HG03139 (cell line): Measurements from ENCODE around the gene OS9.
A peak's percentile ranks its signal among the peaks of the same experiment; 100 is the strongest.

ENCODE experiments used
- ATAC-seq: cut with Tn5 transposase; IDR thresholded peaks from one replicate; pipeline ENCODE4 v1.9.1; 2021; ENCODE audit not compliant: unreplicated experiment

Gene OS9

DNA sequence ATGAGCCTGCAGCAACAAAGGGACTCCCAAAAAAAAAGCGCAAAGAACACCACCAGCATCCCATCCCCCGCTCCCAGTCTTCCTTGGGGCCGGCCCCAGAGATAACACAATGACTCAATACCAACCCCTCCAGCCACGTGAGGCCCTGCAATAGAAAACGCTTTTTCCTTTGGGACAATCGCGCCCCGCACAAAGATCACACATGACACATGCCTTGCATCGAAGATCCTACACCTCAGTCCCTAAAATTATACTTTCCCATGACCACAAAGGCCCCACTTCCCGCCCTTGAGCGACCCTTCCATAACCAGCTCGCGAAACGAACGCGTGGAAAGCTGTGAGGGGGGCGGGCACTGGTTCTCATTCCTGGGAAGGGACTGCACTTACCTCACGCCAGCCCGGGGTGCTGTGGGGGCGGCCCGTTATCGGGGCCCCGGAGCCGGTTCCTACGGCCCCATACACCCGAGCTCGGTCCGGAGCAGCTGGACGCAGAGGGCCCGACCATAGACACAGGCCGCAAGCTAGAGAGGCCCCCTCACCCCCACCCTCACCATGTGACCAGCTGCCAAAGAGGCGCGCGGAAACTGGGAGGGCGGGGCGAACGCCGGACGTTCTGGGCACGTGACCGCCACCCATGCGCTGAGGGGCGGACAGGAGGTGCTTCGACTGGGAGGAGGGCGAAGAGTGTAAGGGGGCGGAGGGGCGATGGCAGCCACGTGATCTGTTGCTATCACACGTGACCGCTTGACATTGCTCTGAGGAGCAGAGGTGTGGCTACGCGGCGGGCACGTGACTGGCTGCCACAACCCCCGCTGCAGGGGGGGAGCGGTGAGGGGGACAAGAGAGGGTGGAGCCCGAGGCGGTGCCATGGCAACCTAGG lies 58.1 kb downstream of the OS9 start, which contains the start of gene CDK4:
TSS of gene CDK4 (minus strand) at position 523 of the 880 bp plus-strand sequence. CDS start 593 bp downstream, outside the sequence.
- ATAC-seq = peak; percentile 68

DNA sequence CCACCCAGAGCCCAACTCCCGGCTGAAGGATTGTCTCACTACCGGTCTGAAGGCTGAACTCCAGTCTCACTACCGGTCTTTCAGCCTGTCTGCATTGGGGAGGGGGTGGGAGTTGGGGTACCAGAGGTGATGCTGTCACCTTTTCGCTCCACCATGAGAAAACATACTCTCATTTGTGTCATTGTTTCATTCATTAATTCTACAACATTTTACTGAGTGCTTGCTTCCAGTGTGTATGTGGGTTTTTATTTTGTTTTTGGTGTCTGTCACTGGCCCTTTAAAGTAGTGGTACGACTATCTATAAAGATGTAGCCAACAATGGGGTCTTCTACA lies 58.7 kb downstream of the OS9 start:
- no peak for ATAC-seq

DNA sequence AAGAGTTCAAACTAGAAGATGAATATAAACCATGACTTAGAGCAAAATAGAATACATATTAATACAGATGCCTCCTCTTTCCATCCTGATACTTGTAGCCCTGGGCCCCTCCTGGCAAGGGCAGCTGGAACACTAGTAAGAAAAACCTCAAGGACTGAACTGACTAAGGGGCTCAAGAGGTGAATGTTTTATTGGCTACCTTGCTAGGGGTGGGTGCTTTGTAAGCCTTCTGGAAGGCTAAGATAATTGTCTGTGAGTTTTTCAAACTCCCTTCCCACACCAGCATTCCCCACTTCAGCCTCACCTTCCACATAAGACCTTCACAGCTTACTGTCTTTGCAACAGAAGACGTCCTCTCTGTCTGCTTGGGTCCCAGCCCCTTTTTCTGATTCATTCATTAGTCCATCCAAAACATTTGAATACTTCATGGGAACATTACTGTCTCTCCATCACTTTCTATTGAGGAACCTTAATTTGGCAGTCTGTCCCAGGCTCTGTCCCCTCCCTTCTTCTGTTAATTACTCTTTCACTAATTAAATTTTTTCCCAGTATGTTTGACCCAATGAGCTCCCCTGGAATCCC lies 59.9 kb downstream of the OS9 start:
- no peak for ATAC-seq

DNA sequence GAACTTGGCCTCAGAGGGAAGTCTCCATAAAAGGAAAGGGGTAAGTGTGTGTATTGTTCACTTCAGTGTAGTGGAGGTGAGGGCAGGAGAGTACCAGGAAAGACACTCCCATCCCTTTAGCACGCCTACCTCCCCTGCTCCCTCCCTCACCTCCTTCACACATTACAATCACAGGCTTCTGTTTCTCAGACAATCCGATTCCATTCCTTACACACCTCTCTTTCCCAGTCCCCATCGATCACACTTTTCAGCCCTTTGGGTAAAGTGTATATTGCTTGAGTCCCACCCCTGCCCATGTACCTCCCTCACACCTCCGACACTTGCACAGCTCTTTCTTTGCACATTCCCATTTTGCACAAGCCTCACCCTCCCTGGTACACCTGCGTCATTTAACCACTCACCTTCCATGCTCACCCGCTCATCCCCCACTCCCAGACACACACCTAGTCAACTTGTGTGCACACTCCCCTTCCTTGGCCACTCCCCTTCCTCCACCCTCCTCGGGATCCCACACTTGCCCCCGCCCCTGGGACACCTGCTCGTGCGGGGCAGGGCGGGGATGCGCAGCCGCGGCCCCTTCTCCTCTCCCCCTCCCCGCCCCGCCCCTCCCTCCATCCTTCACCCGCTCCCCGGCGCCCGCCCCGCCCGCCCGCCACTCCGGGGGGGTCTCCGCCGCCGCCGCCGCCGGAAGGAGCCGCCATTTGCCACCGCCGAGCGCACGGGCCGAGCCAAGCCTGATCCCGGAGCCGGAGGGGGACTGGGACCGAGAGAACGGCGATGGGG lies 60.7 kb downstream of the OS9 start, which contains the start of gene MARCHF9:
TSS of gene MARCHF9 (plus strand) at position 693 of the 783 bp plus-strand sequence. CDS start 426 bp downstream, outside the sequence.
- peak; percentile 29 for ATAC-seq

DNA sequence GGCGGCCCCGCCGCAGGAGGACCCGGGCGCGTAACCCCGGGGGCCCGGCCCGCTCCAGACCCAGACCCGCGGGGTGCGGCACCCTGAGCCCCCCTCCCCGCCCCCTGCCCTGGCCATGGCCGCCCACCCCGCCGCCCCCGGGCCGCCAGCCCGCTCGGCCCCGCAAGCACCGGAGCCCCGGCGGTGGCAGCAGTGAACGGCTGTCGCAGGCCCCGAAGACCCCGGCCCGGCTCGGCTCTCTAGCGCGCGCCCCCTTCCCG lies 61.2 kb downstream of the OS9 start:
- ATAC-seq = no peak

DNA sequence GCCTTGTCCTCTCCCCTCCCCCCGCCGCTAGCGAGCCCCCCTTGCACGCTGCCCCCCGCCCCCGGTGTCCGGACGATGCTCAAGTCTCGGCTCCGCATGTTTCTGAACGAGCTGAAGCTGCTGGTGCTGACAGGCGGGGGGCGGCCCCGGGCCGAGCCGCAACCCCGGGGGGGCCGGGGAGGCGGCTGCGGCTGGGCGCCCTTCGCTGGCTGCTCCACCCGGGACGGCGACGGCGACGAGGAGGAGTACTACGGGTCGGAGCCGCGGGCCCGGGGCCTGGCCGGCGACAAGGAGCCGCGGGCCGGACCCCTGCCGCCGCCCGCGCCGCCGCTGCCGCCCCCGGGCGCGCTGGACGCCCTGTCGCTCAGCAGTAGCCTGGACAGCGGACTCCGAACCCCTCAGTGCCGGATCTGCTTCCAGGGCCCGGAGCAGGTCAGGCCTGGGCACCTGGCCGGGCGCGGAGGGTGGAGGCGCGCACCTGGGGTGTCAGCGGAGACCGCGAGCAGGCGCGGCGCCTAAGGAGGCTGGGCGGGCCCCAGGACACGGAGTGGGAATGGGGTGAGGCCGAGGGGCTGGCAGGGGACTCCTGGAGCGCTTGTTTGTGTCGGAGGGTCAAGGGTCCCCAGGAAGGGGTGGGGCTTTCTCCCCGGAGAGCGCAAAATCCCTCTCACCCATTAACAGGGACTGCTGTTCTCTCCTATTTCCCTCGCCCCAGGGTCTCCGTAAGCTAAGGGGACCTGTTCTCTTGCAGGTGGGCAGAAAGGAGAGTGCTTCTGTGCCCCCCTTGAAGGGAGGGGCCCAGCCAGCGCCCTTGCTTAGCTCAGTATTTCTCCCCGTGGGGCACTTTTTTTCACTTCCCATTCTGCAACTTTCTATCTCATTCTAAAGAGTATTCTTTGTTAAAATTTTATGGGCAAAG lies 61.8 kb downstream of the OS9 start:
- ATAC-seq = no peak

DNA sequence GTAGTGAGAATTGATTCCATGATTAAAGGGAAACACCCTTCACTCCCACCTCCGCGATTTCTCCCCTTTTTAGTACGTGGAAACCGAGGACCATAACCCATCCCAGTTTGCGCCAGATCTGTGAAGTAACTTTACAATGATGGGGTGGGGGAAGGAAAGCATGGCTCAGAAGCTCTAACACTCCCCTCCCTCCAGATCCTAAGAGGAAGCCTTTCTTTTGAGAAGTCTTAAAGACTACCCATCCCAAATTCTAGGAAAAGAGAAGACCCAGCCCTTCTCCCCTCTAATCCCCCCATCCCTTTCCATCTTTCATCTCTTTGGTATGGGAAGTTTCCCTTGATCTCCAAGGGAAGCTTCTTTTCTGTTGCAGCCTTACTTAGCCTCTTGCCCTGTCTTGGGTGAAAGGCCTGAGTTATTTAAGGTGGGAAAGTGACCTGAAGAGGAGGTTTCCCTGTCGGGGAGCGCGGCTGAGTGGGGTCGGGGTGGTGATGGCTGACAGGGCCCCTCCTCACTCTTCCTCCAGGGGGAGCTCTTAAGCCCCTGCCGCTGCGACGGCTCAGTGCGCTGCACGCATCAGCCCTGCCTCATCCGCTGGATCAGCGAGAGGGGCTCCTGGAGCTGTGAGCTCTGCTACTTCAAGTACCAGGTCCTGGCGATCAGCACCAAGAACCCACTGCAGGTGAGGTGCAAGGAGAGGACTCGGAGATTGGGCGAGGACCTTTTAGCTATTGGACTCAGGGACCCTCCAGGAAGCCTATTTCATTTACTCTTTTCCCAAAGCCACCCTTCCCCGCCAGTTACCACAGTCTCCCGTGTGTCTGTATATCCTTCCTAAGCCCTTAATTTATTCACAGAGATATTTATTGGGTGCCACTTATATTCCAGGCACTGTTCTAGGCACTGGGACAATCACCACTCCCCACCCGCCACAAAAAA lies 62.7 kb downstream of the OS9 start:
- ATAC-seq = no peak

DNA sequence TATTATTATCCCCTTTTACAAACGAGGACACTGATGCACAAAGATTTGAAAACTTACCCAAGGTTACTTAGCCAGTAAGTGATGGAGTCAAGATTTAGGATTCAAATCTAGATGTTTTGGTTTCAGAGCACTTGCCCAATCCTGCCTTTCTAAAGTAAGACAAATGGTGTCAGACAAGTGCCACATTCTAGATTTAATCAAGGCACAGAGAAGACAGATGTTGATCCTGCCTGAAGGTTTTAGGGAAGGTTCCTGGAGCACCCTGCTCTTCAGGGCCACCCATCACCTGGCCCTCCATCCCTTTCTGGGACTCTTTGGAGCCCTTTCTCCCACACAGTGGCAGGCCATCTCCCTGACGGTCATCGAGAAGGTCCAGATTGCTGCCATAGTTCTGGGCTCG lies 63.8 kb downstream of the OS9 start:
- ATAC-seq = no peak

DNA sequence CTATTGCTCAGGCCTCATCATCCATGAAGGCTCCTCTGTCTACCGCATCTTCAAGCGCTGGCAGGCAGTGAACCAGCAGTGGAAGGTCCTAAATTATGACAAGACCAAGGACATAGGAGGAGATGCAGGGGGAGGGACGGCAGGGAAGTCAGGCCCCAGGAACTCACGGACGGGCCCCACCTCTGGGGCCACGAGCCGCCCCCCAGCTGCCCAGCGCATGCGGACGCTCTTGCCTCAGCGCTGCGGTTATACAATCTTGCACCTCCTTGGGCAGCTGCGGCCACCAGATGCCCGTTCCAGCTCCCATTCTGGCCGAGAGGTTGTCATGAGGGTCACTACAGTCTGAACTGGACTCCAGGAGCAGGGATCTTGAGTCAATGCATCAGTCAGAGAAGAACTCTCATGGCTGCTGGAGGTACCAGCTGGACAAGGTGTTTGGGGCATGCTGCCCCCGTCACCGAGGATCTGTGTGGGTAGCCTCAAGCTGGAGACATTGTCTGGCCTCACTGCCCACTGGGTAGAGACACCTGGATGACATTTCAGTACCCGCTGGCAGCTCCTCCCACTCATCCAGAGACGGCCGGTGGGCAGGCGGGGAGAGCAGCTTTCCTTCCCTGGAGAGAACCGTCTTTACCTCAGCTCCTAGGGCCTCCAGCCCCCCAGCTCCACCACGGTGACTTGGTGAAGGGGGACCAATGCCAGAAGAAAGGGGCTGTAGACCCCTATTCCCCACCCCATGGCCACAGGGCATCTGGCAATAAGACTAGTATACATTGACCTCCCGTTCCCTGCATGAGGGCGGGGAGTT lies 64.8 kb downstream of the OS9 start:
- ATAC-seq = no peak

DNA sequence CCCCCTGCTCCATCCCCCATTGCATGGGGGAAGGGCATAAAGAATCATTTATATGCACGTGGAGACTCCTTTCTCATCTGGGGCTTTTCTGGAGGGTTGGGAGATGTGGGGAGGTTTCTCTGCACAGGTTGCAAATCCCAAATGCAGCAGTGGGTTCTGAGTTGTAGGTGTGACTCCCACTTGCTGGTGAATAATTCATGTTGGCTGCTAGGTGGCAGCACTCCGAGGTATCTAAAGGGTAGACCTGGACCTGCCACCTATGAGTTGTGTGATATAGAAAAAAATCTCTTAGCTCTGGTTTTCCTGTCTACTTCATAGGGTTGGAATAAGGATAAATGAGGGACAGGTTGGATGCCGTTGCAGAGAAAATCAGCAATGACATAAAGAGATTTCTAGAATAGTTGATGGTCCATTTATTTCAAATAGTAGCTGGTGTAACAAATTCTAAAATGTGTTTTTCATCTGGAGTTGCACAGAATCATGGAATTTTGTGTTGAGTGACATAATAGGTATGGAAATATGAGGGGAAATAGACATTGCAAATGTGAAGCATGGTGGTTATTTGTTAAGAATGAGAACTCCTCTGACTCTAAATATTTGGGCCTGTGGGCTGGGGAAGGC lies 65.5 kb downstream of the OS9 start:
- no peak for ATAC-seq

DNA sequence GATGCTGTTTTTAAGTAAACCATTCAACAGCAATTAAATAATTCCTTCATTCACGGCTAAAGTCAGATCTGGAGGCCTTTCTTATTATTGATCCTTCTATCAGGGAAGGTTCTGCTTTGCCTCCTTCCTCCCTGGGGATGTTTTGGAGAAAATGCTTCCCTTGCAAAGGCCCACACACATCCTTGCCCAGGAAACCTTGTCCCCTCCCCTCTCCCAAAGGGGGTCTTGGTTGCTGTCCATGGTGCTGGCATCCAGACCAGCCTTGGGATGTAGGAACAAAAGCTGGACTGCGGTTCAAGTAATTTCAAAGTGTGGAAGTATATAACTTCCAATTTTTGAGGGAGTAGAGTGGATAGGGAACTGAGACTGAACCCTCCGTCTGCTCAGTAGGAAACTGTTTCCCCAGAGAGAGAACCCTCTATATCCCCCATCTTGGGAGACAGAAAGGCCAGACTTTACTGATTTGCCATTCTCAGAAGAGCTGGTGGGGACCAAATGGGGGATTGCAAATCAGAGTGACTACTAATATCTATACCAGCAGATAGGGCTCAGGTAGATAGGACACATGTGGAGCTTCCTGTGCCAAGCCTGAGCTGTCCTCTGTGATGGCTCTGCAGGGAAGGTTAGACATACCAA lies 66.5 kb downstream of the OS9 start:
- no peak for ATAC-seq

DNA sequence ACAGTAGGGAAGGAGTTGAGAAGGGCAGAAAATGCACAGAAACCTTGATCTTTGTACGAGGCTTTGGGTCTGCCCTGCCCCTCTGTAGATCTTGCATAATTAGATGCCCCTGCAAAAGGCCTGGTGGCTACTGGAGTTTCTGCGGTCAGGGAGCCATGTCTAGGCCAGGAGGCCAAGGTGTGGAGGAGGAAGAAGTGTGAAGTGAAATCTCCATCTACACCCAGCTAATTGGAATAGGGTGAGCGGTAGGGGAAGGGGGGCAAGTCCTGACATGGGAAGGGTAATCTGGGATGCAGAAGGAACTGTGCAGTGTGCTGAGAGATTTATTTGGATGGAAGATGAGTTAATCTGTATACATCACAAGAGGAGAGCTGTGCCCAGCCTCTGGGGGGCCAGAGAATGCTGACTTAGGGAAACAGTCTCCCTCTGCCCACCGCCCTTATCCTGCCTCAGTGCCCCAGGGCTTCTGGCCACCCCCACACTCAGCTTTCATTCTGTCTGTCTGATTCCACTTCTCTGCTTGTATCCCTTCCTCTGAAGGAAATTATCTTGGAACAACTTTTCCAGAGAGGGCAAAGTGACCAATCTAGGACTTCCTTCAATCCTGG lies 67.6 kb downstream of the OS9 start:
- ATAC-seq = no peak

DNA sequence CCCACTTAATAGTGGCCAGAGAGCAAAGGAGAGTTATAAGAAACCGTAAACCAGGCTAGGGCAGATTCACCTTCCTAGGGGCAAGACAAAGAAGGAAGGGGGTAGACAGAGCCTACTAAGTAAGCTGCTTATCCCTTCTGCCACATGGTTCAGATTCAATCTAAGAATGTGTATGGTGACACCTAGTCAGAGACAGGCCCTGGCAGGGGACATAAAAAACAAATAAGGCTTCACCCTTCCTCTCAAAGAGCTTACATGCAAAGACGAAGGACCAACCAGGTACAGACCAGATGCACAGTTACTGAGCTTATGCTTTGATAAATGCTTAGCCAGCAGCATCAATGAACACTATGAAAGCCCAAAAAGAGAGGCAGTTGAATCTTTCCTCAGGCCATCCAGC lies 68.5 kb downstream of the OS9 start:
- no peak for ATAC-seq

DNA sequence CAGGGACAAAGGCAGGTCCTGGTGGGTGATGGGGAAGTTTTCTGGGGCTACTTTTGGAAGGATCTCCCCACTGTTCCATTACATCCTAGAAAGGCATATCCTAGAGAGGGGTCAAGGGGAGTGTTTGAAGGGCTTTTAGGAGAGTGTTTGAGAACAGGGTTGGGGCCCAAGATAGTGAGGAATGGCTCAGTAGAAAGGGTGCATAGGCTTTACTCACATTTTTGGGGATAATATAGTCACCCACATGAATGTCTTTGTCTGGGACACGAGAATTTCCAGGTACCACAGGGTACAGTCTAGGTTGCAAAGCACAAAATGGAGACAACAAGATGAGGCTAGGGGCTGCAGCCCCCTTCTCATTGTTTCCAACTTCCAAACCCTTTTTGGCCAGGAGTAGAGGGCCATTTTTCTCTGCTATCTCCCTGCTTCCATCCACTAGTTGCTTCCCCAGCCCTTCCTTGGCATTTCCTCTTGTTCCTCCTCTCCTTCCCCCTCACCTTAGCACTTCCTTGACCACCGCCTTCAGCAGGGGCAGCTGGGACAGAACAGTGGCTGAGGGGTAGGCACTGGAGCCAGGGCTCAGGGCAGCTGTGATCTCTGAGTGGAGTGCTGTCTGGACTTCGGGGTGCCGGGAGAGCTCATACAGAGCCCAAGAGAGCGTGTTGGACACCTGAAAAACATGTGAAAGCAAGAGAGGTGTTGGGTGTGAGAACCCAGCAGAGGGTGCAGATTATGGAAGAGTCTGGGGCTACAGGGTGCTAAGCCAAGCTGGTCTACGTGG lies 70.1 kb downstream of the OS9 start:
- ATAC-seq = no peak

DNA sequence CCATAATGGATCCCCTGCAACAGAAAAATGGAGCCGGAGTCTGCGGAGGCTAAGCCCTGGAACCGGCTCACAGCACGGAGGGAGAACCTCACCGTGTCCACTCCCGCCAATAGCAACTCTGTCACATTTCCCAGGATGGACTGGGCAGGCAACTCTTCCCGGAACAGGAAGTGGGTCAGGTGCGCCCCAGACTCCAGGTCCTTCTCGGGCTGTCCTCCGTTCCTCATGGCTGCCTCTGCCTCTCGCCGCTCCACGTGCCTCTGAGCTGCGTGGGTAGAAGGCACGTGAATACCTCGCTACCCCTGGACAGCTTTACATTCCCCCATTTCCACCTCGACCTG lies 70.7 kb downstream of the OS9 start:
- ATAC-seq = no peak

DNA sequence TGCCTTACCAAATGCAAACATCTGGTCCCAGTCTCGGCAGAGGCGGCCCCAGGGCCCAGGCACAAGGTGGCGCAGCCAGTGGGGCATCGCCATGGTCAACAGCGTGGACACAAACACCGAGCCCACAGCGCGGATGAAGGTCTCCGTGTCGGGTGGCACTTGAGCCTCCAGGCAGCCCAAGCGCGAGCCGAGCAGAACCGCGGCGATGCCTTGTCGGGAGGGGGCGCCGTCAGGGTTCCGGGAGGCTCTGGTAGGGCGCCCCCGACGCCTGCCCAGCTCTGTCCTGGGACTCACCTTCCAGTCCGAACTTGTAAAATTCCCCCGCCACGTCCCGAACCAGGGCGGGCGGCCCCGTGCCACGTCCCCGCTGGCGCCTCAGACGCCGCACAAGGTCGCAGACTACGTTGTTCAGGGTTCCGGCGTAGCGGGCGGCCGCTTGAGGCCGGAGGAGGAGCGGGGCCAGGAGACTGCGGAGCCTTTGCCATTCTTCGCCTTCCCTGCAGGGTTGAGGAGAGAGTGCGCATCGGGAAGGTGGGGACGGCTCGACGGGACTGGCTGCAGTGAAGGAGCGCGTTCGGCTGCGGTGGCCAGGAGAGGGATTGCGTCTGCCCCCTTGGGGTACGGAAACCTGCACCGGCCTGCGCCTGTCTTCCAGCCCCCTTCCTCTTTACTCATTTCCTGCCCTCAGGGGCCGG lies 71.2 kb downstream of the OS9 start:
- ATAC-seq = no peak
